ENCODE results near the gene NUB1.

GRCh38 chr7:151382079-151382885, 40.7 kb downstream of the NUB1 start:
- no peak for TF ChIP-seq CTCF (IDR thresholded peaks at IDR 0.05)
- no peak for TF ChIP-seq POLR2A (IDR thresholded peaks at IDR 0.05)

Data from heart left ventricle (tissue), 13 donors.